Upper lobe of left lung (tissue), 4 donors: ENCODE results near the gene ACSM2A.
"Not testable (repeated sequence)": the region's sequence is repeated elsewhere in the genome, so short reads cannot be mapped to it uniquely, and the experiment has no call there.

Source experiments
- CTCF ChIP-seq, 6 experiments: fragments of 450-650 bp in 4 of 6; fragments of 200-600 bp in 2 of 6; sonication (generic) in 2 of 6; IDR thresholded peaks; one replicate each; pipeline ENCODE4 v1.5.1; 2016 to 2019; ENCODE audit warnings: antibody characterized with exemption in 6 of 6
- POLR2A ChIP-seq, 4 donors: fragments of 450-650 bp; IDR thresholded peaks; one replicate each; pipeline ENCODE4 v1.5.1; 2016 to 2017; ENCODE audit warnings: antibody characterized with exemption in 4 of 4, mild to moderate bottlenecking in 2 of 4
- POLR2AphosphoS5 ChIP-seq, 2 donors: sonication (generic); formaldehyde crosslinking; IDR thresholded peaks; one replicate each; pipeline ENCODE4 v1.5.1; 2017; ENCODE audit warnings: antibody characterized with exemption in 2 of 2

- TF ChIP-seq POLR2A, POLR2AphosphoS5, CTCF (IDR thresholded peaks at IDR 0.05): not testable (repeated sequence)
Measured at GRCh38 chr16:20536669-20537068, 85.3 kb downstream of the ACSM2A start.
